Panc1 (cell line): Measurements from ENCODE around the gene FAM209B. TPM values are rescaled to one million over a fixed set of nuclear protein-coding genes. Genes with fewer than 3 reads are reported as not detected.
"Not testable (repeated sequence)": the region's sequence is repeated elsewhere in the genome, so short reads cannot be mapped to it uniquely, and the experiment has no call there.

ENCODE experiments used
- ATAC-seq: fragments of 200-7000 bp; cut with Tn5 transposase; 2 replicates; pipeline ENCODE4 v1.9.1; 2020; ENCODE audit warnings: mild to moderate bottlenecking, moderate library complexity
- BruUV-seq: library from RNA; stranded (reverse); fragments of 400-500 nt; replicated peaks from 2 replicates; lab custom pipeline; 2021; lab: Mats Ljungman, UMichigan
- CTCF ChIA-PET: fragments of 300-600 bp; sonication (Branson Sonifier 250); formaldehyde crosslinking; loops from one replicate; lab custom pipeline; 2022; ENCODE audit warnings: antibody characterized with exemption; lab: Charles Lee
- POLR2A ChIA-PET: fragments of 300-600 bp; sonication (Branson Sonifier 250); formaldehyde crosslinking; loops from one replicate; lab custom pipeline; 2022; ENCODE audit warnings: antibody characterized with exemption; lab: Charles Lee
- DNase-seq: peaks from one replicate; pipeline ENCODE4 v3.0.0-alpha.2; 2010; ENCODE audit warnings: low read depth, low spot score
- H3K27ac ChIP-seq: 2 replicates; pipeline ENCODE4 v1.5.1; 2011; ENCODE audit warnings: mild to moderate bottlenecking, low read length, inconsistent platforms
- H3K27me3 ChIP-seq: fragments of 200-500 bp; sonication (Bioruptor generic); 2 replicates; pipeline ENCODE4 v1.6.0; 2014; ENCODE audit warnings: low read length, inconsistent platforms; ENCODE audit not compliant: control insufficient read depth, insufficient read depth
- H3K36me3 ChIP-seq: fragments of 200-500 bp; sonication (Bioruptor generic); 2 replicates; pipeline ENCODE4 v1.5.1; 2014; ENCODE audit warnings: inconsistent platforms, mild to moderate bottlenecking, low read length, moderate library complexity; ENCODE audit not compliant: control insufficient read depth, insufficient read depth
- H3K4me1 ChIP-seq: 2 replicates; pipeline ENCODE4 v1.5.1; 2011; ENCODE audit warnings: inconsistent platforms, mild to moderate bottlenecking, low read length, moderate library complexity; ENCODE audit not compliant: control insufficient read depth, insufficient read depth
- H3K4me3 ChIP-seq, 2 experiments: 2 replicates each; pipeline ENCODE4 v1.5.1; 2011 to 2012; ENCODE audit warnings: low read depth in 2 of 2, low read length in 2 of 2, mild to moderate bottlenecking in 2 of 2, inconsistent platforms in 1 of 2, moderate library complexity in 1 of 2
- H3K9me3 ChIP-seq: fragments of 200-500 bp; sonication (Bioruptor generic); 2 replicates; pipeline ENCODE4 v1.5.1; 2014; ENCODE audit warnings: low read depth, mild to moderate bottlenecking, inconsistent platforms, low read length, moderate library complexity; ENCODE audit not compliant: control insufficient read depth, insufficient read depth
- POLR2AphosphoS5 ChIP-seq: IDR thresholded peaks from 2 replicates; pipeline ENCODE4 v1.6.1; 2012; ENCODE audit warnings: mild to moderate bottlenecking, low read depth, low read length, moderate library complexity
- SIN3A ChIP-seq: IDR thresholded peaks from 2 replicates; pipeline ENCODE4 v1.6.1; 2012; ENCODE audit warnings: low read depth, mild to moderate bottlenecking, low read length, moderate library complexity, borderline replicate concordance; ENCODE audit not compliant: insufficient read depth
- TCF7L2 ChIP-seq: IDR thresholded peaks from 2 replicates; pipeline ENCODE4 v1.6.1; 2011; ENCODE audit warnings: mild to moderate bottlenecking, low read depth, low read length, inconsistent platforms
- in situ Hi-C: cut with HindIII; loops from 2 replicates; pipeline ENCODE4 v1.10.0; 2016; ENCODE audit warnings: low sequenced_read_pairs, low pct_unique_long_range_greater_than_20kb
- intact Hi-C: fragments of 100-400 bp; cut with micrococcal nuclease; formaldehyde crosslinking; loops from one replicate; pipeline ENCODE4 v1.10.0; 2022; ENCODE audit not compliant: unreplicated experiment
- total RNA-seq: library from RNA; stranded (reverse); gene quantifications from one replicate; pipeline ENCODE4 v1.2.1, GENCODE V29; 2021; ENCODE audit not compliant: unreplicated experiment
- TF ChIP-seq, protein P1 (sequence below): fragments of 450-650 bp; IDR thresholded peaks from 2 replicates; pipeline ENCODE4 v1.5.1; 2017; ENCODE audit warnings: mild to moderate bottlenecking
- TF ChIP-seq, protein P2 (sequence below), 2 experiments: IDR thresholded peaks; 2 replicates each; pipeline ENCODE4 v1.6.1; 2011 to 2012; ENCODE audit warnings: low read depth in 2 of 2, control low read depth in 1 of 2, low read length in 1 of 2, mild to moderate bottlenecking in 1 of 2, moderate library complexity in 1 of 2; ENCODE audit not compliant: insufficient read depth in 1 of 2

The FAM209B gene
- total RNA-seq, 1 experiment from 2014 or later, result not detected

DNA sequence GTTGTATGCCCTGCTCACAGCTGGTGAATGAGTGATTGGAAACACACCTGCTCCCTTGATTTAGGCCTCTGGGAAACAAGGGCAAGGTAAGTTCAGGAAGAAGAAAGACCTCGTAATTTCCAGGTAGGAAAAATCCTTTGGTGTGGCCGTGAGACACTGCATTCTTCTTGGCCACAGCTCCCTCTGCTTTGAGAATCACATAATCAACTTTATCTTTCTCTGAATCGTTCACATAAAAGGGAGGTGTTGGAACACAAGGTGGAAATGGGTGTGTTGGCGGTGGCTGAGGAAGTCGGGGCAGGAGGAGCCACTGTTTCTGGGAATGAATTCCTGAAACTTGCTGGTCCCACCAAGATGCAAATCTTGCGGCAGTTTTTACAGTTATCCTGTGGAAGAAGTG, 25.9 kb downstream of the FAM209B start:
- H3K36me3 ChIP-seq, result no peaks in the 10 kb centered on the region
- H3K9me3 ChIP-seq, result no peaks in the 10 kb centered on the region
- intact Hi-C loops, result no loop called here
- DNase-seq (no peak), ATAC-seq (no peak)
- H3K4me1 ChIP-seq, result no peaks in the 10 kb centered on the region
- no TSS peak for BruUV-seq
- no peak overlapping the region for H3K4me3 ChIP-seq
- POLR2A ChIA-PET, result no interaction called here
- no peak overlapping the region for H3K27ac ChIP-seq
- CTCF ChIA-PET, result no interaction called here
- in situ Hi-C loops, result no loop called here
- no peak for TF ChIP-seq TCF7L2
- TF ChIP-seq, protein P1, sequence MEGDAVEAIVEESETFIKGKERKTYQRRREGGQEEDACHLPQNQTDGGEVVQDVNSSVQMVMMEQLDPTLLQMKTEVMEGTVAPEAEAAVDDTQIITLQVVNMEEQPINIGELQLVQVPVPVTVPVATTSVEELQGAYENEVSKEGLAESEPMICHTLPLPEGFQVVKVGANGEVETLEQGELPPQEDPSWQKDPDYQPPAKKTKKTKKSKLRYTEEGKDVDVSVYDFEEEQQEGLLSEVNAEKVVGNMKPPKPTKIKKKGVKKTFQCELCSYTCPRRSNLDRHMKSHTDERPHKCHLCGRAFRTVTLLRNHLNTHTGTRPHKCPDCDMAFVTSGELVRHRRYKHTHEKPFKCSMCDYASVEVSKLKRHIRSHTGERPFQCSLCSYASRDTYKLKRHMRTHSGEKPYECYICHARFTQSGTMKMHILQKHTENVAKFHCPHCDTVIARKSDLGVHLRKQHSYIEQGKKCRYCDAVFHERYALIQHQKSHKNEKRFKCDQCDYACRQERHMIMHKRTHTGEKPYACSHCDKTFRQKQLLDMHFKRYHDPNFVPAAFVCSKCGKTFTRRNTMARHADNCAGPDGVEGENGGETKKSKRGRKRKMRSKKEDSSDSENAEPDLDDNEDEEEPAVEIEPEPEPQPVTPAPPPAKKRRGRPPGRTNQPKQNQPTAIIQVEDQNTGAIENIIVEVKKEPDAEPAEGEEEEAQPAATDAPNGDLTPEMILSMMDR, result no peak
- TF ChIP-seq, protein P2, sequence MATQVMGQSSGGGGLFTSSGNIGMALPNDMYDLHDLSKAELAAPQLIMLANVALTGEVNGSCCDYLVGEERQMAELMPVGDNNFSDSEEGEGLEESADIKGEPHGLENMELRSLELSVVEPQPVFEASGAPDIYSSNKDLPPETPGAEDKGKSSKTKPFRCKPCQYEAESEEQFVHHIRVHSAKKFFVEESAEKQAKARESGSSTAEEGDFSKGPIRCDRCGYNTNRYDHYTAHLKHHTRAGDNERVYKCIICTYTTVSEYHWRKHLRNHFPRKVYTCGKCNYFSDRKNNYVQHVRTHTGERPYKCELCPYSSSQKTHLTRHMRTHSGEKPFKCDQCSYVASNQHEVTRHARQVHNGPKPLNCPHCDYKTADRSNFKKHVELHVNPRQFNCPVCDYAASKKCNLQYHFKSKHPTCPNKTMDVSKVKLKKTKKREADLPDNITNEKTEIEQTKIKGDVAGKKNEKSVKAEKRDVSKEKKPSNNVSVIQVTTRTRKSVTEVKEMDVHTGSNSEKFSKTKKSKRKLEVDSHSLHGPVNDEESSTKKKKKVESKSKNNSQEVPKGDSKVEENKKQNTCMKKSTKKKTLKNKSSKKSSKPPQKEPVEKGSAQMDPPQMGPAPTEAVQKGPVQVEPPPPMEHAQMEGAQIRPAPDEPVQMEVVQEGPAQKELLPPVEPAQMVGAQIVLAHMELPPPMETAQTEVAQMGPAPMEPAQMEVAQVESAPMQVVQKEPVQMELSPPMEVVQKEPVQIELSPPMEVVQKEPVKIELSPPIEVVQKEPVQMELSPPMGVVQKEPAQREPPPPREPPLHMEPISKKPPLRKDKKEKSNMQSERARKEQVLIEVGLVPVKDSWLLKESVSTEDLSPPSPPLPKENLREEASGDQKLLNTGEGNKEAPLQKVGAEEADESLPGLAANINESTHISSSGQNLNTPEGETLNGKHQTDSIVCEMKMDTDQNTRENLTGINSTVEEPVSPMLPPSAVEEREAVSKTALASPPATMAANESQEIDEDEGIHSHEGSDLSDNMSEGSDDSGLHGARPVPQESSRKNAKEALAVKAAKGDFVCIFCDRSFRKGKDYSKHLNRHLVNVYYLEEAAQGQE (IDR thresholded peaks at IDR 0.05; ENCODE audit: insufficient read depth in 1 of 2, low read depth in 2 of 2, low read length in 1 of 2), result no peak
- TF ChIP-seq POLR2AphosphoS5, result no peak
- TF ChIP-seq SIN3A, result no peak
- no peaks in the 10 kb centered on the region for H3K27me3 ChIP-seq

DNA sequence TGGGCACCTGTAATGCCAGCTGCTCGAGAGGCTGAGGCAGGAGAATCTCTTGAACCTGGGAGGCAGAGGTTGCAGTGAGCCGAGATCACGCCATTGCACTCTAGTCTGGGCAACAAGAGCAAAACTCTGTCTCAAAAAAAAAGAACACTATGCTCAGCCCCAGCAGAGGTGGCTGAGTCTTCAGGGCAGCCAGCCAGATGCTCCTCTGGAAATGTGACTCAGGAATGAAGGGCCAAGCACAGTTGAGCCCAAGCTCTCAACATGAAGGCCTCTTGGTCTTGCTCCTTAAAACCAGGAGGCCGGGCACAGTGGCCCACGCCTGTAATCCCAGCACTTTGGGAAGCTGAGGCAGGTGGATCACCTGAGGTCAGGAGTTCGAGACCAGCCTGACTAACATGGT, 31.5 kb downstream of the FAM209B start:
- POLR2A ChIA-PET, BruUV-seq, in situ Hi-C loops, H3K4me1 ChIP-seq, H3K27me3 ChIP-seq, CTCF ChIA-PET, H3K27ac ChIP-seq, DNase-seq, H3K36me3 ChIP-seq, ATAC-seq, H3K4me3 ChIP-seq, intact Hi-C loops, H3K9me3 ChIP-seq: not testable (repeated sequence)

DNA sequence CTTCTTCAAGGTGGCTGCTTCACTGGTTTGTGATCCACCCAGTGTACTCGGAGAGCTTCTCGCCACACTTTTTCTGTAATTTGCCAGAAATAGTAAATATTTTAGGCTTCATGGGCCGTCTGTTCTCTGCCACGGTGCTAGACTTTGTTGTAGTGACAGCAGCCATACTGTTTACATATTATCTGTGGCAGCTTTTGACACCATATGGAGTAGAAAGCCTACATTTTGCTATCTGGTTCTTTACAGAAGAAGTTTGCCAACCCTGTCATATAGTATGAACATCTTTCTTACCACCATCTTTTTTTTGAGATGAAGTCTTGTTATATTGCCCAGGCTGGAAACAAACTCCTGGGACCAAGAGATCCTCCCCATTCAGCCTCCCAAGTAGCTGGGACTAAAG, 32.5 kb downstream of the FAM209B start:
- DNase-seq (no peak), ATAC-seq (no peak)
- Histone ChIP-seq H3K36me3 (no peaks in the 10 kb centered on the region), H3K4me3 (no peak overlapping the region), H3K27ac (no peak overlapping the region), H3K4me1 (no peaks in the 10 kb centered on the region), H3K9me3 (no peaks in the 10 kb centered on the region), H3K27me3 (no peaks in the 10 kb centered on the region)
- ChIA-PET POLR2A (interaction anchor here (0.6 kb wide), 1 partner anchor 40 kb away, joined by 3 read pairs; no protein-coding TSS in a partner anchor), CTCF (no interaction called here)
- no TSS peak for BruUV-seq
- in situ Hi-C loops (no loop called here), intact Hi-C loops (no loop called here)
- TF ChIP-seq, protein P2 (IDR thresholded peaks at IDR 0.05; ENCODE audit: insufficient read depth in 1 of 2, low read depth in 2 of 2, low read length in 1 of 2), result no peak
- TF ChIP-seq TCF7L2 (no peak), POLR2AphosphoS5 (no peak), SIN3A (no peak)
- TF ChIP-seq, protein P1, result no peak
